Measurements from ENCODE around the gene SORL1-AS1.

Gene SORL1-AS1

GRCh38 chr11:121473064-121473777 lies 20.5 kb upstream of the SORL1-AS1 start:
- no peak overlapping the region for H3K4me3 ChIP-seq (ENCODE audit: low read depth, low read length)
- WGBS (ENCODE audit: extremely low coverage, insufficient coverage, insufficient read length) = no CpG with 5 or more reads among the region's 8 CpGs
- no peak overlapping the region for H3K4me2 ChIP-seq (ENCODE audit: low read length)
- no peak for DNase-seq
- H3K27ac ChIP-seq (ENCODE audit: low read depth, low read length) = no peak overlapping the region
- no peaks in the 10 kb centered on the region for H3K36me3 ChIP-seq (ENCODE audit: control insufficient read depth in 1 of 2, insufficient read depth in 2 of 2, low read length in 2 of 2)
- no peaks in the 10 kb centered on the region for H3K27me3 ChIP-seq (ENCODE audit: insufficient read depth, low read length)
- no peak overlapping the region for H4K91ac ChIP-seq (ENCODE audit: low read depth, low read length)
- H3K18ac ChIP-seq (ENCODE audit: low read length) = no peak overlapping the region
- H2AK5ac ChIP-seq (ENCODE audit: low read length) = no peak overlapping the region
- no peak overlapping the region for H3K23ac ChIP-seq (ENCODE audit: low read length)
- H2BK5ac ChIP-seq (ENCODE audit: low read depth, low read length, poor library complexity) = no peak overlapping the region
- no peak overlapping the region for H3K4ac ChIP-seq (ENCODE audit: low read depth, low read length)
- H2BK120ac ChIP-seq (ENCODE audit: insufficient read depth, low read length, poor library complexity) = no peak overlapping the region
- no peak overlapping the region for H3K9ac ChIP-seq (ENCODE audit: low read length)
- no peak overlapping the region for H2AFZ ChIP-seq (ENCODE audit: insufficient read depth, low read length, poor library complexity)
- no peak overlapping the region for H3K14ac ChIP-seq (ENCODE audit: low read length)
- no peaks in the 10 kb centered on the region for H3K9me3 ChIP-seq (ENCODE audit: insufficient read depth, low read depth, low read length)
- H3K79me2 ChIP-seq (ENCODE audit: control insufficient read depth, insufficient read depth, low read length, poor library complexity) = no peaks in the 10 kb centered on the region
- no peak overlapping the region for H2BK12ac ChIP-seq (ENCODE audit: low read length)
- H3K79me1 ChIP-seq (ENCODE audit: low read length) = peaks cover 1% of the 10 kb centered on the region
- H4K12ac ChIP-seq (ENCODE audit: low read depth, low read length) = no peak overlapping the region
- H3K4me1 ChIP-seq (ENCODE audit: control insufficient read depth in 1 of 2, insufficient read depth in 2 of 2, low read length in 2 of 2) = peaks cover 2 to 5% of the 10 kb centered on the region in 2 experiments
- no peak overlapping the region for H4K8ac ChIP-seq (ENCODE audit: low read depth, low read length)

- no peak overlapping the region for H4K8ac ChIP-seq (ENCODE audit: low read depth, low read length)
- no peak for DNase-seq
- H2BK120ac ChIP-seq (ENCODE audit: insufficient read depth, low read length, poor library complexity) = no peak overlapping the region
- no peak overlapping the region for H4K12ac ChIP-seq (ENCODE audit: low read depth, low read length)
- H3K36me3 ChIP-seq (ENCODE audit: control insufficient read depth in 1 of 2, insufficient read depth in 2 of 2, low read length in 2 of 2) = no peaks in the 10 kb centered on the region
- no peak overlapping the region for H3K4me3 ChIP-seq (ENCODE audit: low read depth, low read length)
- H3K79me1 ChIP-seq (ENCODE audit: low read length) = peaks cover under 1% of the 10 kb centered on the region
- H3K9me3 ChIP-seq (ENCODE audit: insufficient read depth, low read depth, low read length) = no peaks in the 10 kb centered on the region
- no peak overlapping the region for H2BK5ac ChIP-seq (ENCODE audit: low read depth, low read length, poor library complexity)
- no peak overlapping the region for H3K4ac ChIP-seq (ENCODE audit: low read depth, low read length)
- H3K14ac ChIP-seq (ENCODE audit: low read length) = no peak overlapping the region
- no peak overlapping the region for H3K18ac ChIP-seq (ENCODE audit: low read length)
- H3K27ac ChIP-seq (ENCODE audit: low read depth, low read length) = no peak overlapping the region
- H3K23ac ChIP-seq (ENCODE audit: low read length) = no peak overlapping the region
- H3K4me2 ChIP-seq (ENCODE audit: low read length) = no peak overlapping the region
- no peak overlapping the region for H4K91ac ChIP-seq (ENCODE audit: low read depth, low read length)
- no peak overlapping the region for H2AK5ac ChIP-seq (ENCODE audit: low read length)
- H3K9ac ChIP-seq (ENCODE audit: low read length) = no peak overlapping the region
- H3K4me1 ChIP-seq (ENCODE audit: control insufficient read depth in 1 of 2, insufficient read depth in 2 of 2, low read length in 2 of 2) = peaks cover 3% of the 10 kb centered on the region in 2 experiments
- no peak overlapping the region for H2AFZ ChIP-seq (ENCODE audit: insufficient read depth, low read length, poor library complexity)
- no peaks in the 10 kb centered on the region for H3K79me2 ChIP-seq (ENCODE audit: control insufficient read depth, insufficient read depth, low read length, poor library complexity)
- no peak overlapping the region for H2BK12ac ChIP-seq (ENCODE audit: low read length)
- WGBS (ENCODE audit: extremely low coverage, insufficient coverage, insufficient read length) = no CpG with 5 or more reads among the region's 2 CpGs
- H3K27me3 ChIP-seq (ENCODE audit: insufficient read depth, low read length) = no peaks in the 10 kb centered on the region
Measured at GRCh38 chr11:121472312-121472711, 19.5 kb upstream of the SORL1-AS1 start.

- H3K27me3 ChIP-seq (ENCODE audit: insufficient read depth, low read length) = no peaks in the 10 kb centered on the region
- no peak overlapping the region for H3K14ac ChIP-seq (ENCODE audit: low read length)
- no peaks in the 10 kb centered on the region for H3K36me3 ChIP-seq (ENCODE audit: control insufficient read depth in 1 of 2, insufficient read depth in 2 of 2, low read length in 2 of 2)
- H2BK12ac ChIP-seq (ENCODE audit: low read length) = no peak overlapping the region
- no peaks in the 10 kb centered on the region for H3K9me3 ChIP-seq (ENCODE audit: insufficient read depth, low read depth, low read length)
- H2BK5ac ChIP-seq (ENCODE audit: low read depth, low read length, poor library complexity) = no peak overlapping the region
- no peak overlapping the region for H3K4me3 ChIP-seq (ENCODE audit: low read depth, low read length)
- no peak for DNase-seq
- H3K79me1 ChIP-seq (ENCODE audit: low read length) = peaks cover 4% of the 10 kb centered on the region
- WGBS (ENCODE audit: extremely low coverage, insufficient coverage, insufficient read length) = no CpG with 5 or more reads among the region's 12 CpGs
- H3K27ac ChIP-seq (ENCODE audit: low read depth, low read length) = no peak overlapping the region
- no peak overlapping the region for H3K9ac ChIP-seq (ENCODE audit: low read length)
- H3K4me2 ChIP-seq (ENCODE audit: low read length) = no peak overlapping the region
- no peak overlapping the region for H4K12ac ChIP-seq (ENCODE audit: low read depth, low read length)
- H3K4ac ChIP-seq (ENCODE audit: low read depth, low read length) = no peak overlapping the region
- H3K18ac ChIP-seq (ENCODE audit: low read length) = no peak overlapping the region
- no peak overlapping the region for H2BK120ac ChIP-seq (ENCODE audit: insufficient read depth, low read length, poor library complexity)
- H2AFZ ChIP-seq (ENCODE audit: insufficient read depth, low read length, poor library complexity) = no peak overlapping the region
- H3K23ac ChIP-seq (ENCODE audit: low read length) = no peak overlapping the region
- H4K8ac ChIP-seq (ENCODE audit: low read depth, low read length) = no peak overlapping the region
- no peaks in the 10 kb centered on the region for H3K79me2 ChIP-seq (ENCODE audit: control insufficient read depth, insufficient read depth, low read length, poor library complexity)
- H3K4me1 ChIP-seq (ENCODE audit: control insufficient read depth in 1 of 2, insufficient read depth in 2 of 2, low read length in 2 of 2) = peaks cover 7 to 8% of the 10 kb centered on the region in 2 experiments
- H4K91ac ChIP-seq (ENCODE audit: low read depth, low read length) = no peak overlapping the region
- H2AK5ac ChIP-seq (ENCODE audit: low read length) = no peak overlapping the region
Measured at GRCh38 chr11:121471167-121471566, 18.4 kb upstream of the SORL1-AS1 start.

- Histone ChIP-seq H3K4ac (ENCODE audit: low read depth, low read length) (no peak overlapping the region), H4K12ac (ENCODE audit: low read depth, low read length) (no peak overlapping the region), H2BK12ac (ENCODE audit: low read length) (no peak overlapping the region), H3K9ac (ENCODE audit: low read length) (no peak overlapping the region), H3K4me3 (ENCODE audit: low read depth, low read length) (no peak overlapping the region), H2BK120ac (ENCODE audit: insufficient read depth, low read length, poor library complexity) (no peak overlapping the region), H2AFZ (ENCODE audit: insufficient read depth, low read length, poor library complexity) (no peak overlapping the region), H2AK5ac (ENCODE audit: low read length) (no peak overlapping the region), H3K9me3 (ENCODE audit: insufficient read depth, low read depth, low read length) (no peaks in the 10 kb centered on the region), H4K91ac (ENCODE audit: low read depth, low read length) (no peak overlapping the region), H3K36me3 (ENCODE audit: control insufficient read depth in 1 of 2, insufficient read depth in 2 of 2, low read length in 2 of 2) (no peaks in the 10 kb centered on the region), H3K18ac (ENCODE audit: low read length) (no peak overlapping the region), H3K23ac (ENCODE audit: low read length) (no peak overlapping the region), H3K14ac (ENCODE audit: low read length) (no peak overlapping the region), H3K79me2 (ENCODE audit: control insufficient read depth, insufficient read depth, low read length, poor library complexity) (no peaks in the 10 kb centered on the region), H3K27me3 (ENCODE audit: insufficient read depth, low read length) (no peaks in the 10 kb centered on the region), H3K4me1 (ENCODE audit: control insufficient read depth in 1 of 2, insufficient read depth in 2 of 2, low read length in 2 of 2) (peaks cover 13 to 16% of the 10 kb centered on the region in 2 experiments), H3K27ac (ENCODE audit: low read depth, low read length) (no peak overlapping the region), H4K8ac (ENCODE audit: low read depth, low read length) (no peak overlapping the region), H3K4me2 (ENCODE audit: low read length) (no peak overlapping the region), H2BK5ac (ENCODE audit: low read depth, low read length, poor library complexity) (no peak overlapping the region), H3K79me1 (ENCODE audit: low read length) (peaks cover 10% of the 10 kb centered on the region)
- WGBS (ENCODE audit: extremely low coverage, insufficient coverage, insufficient read length) = no CpG with 5 or more reads among the region's 5 CpGs
- DNase-seq = no peak
Measured at GRCh38 chr11:121469910-121470309, 17.1 kb upstream of the SORL1-AS1 start.

Data from trophoblast cell (in vitro differentiated cells and primary cell).